ENCODE measurements around the gene PROK1.

The PROK1 gene

DNA sequence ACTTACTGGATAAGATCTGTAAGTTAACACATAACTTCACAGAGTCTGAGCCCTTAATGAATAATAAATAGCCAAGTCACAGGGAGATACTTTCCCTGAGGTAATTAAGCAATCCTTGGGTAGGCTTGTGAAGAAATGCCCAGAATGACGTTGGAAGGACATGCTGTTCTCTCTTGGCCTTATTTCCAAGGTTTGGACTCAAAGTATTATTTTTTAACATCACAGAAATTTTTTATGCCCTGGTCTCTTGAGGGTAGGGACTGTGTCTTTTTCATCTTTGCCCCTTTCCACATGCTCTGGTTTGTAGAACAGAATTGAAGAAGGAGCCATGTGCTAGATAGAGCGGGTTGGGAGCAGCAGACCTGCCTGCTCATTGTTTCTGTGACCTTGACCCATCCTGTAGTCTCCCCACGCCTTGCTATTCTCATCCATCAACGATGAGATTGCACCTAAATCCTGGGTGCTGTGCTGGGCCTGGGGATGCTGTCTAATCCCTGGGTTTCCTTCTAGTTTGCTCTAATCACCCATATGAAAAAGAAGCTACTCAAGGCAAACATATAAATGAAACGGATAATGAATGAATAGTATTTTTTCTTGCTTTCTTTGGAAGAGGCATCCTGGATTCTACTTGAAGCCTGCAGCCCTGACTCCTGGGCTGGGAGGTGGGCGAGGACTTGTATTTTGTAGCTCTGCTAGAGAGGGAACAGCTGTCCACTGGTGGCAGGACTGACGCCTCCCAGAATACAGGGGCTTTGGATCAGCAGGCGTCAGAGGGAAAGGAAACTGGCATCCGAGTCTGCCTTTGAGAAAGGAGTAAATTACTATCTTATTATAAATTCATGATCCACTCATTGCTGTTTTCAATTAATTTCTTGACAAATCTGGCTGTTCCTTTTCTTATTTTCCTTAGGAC lies 26.0 kb upstream of the PROK1 start:
- no peaks in the 10 kb centered on the region for H4K20me1 ChIP-seq (ENCODE audit: insufficient read depth)
- H3K79me2 ChIP-seq (ENCODE audit: insufficient read depth, low read depth): no peaks in the 10 kb centered on the region
- no peak overlapping the region for H3K4me2 ChIP-seq
- TF ChIP-seq, protein P1, sequence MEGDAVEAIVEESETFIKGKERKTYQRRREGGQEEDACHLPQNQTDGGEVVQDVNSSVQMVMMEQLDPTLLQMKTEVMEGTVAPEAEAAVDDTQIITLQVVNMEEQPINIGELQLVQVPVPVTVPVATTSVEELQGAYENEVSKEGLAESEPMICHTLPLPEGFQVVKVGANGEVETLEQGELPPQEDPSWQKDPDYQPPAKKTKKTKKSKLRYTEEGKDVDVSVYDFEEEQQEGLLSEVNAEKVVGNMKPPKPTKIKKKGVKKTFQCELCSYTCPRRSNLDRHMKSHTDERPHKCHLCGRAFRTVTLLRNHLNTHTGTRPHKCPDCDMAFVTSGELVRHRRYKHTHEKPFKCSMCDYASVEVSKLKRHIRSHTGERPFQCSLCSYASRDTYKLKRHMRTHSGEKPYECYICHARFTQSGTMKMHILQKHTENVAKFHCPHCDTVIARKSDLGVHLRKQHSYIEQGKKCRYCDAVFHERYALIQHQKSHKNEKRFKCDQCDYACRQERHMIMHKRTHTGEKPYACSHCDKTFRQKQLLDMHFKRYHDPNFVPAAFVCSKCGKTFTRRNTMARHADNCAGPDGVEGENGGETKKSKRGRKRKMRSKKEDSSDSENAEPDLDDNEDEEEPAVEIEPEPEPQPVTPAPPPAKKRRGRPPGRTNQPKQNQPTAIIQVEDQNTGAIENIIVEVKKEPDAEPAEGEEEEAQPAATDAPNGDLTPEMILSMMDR (conservative IDR thresholded peaks at IDR 0.05; ENCODE audit: low read depth, low read length): no peak
- H3K27me3 ChIP-seq (ENCODE audit: insufficient read depth, low read depth): no peaks in the 10 kb centered on the region
- H3K4me3 ChIP-seq (IDR thresholded peaks at IDR 0.05; ENCODE audit: insufficient read depth, low read depth, low read length): no peak overlapping the region
- H3K27ac ChIP-seq: no peak overlapping the region
- H3K36me3 ChIP-seq (ENCODE audit: insufficient read depth): no peaks in the 10 kb centered on the region
- no peaks in the 10 kb centered on the region for H3K4me1 ChIP-seq (ENCODE audit: low read depth, poor library complexity, severe bottlenecking)
- H2AFZ ChIP-seq (ENCODE audit: low read depth): no peak overlapping the region
- H3K9ac ChIP-seq: no peak overlapping the region

DNA sequence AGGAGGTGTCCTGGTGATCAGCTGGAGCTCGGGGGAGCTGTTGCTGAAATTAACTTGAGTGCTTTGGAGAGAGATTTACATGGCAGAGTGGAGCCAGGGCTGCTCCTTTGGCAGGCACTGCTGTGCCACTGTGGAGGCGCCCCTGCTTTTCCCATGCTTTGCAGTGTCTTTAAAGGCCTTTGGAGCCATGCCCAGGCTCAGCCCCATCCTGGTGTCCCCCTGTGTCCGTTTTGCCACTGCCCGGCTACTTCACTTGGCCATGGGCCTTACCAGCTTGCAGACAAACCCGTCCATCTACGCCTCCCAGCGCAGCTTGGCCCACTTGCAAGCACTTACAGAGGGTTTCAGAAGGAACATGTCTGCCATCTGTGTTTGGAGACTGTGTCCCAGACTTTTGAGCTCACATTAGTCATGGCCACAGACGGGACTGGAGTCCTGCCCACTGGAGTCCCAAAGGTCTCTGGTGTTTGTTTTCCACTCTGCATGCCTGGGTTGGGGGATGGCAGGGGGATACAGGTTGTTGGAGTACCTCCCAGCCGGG lies 25.3 kb upstream of the PROK1 start:
- TF ChIP-seq, protein P1 (conservative IDR thresholded peaks at IDR 0.05; ENCODE audit: low read depth, low read length): no peak
- H4K20me1 ChIP-seq (ENCODE audit: insufficient read depth): no peaks in the 10 kb centered on the region
- H3K27ac ChIP-seq: no peak overlapping the region
- no peaks in the 10 kb centered on the region for H3K27me3 ChIP-seq (ENCODE audit: insufficient read depth, low read depth)
- no peak overlapping the region for H2AFZ ChIP-seq (ENCODE audit: low read depth)
- H3K9ac ChIP-seq: no peak overlapping the region
- no peak overlapping the region for H3K4me2 ChIP-seq
- H3K79me2 ChIP-seq (ENCODE audit: insufficient read depth, low read depth): no peaks in the 10 kb centered on the region
- no peaks in the 10 kb centered on the region for H3K36me3 ChIP-seq (ENCODE audit: insufficient read depth)
- no peak overlapping the region for H3K4me3 ChIP-seq (IDR thresholded peaks at IDR 0.05; ENCODE audit: insufficient read depth, low read depth, low read length)
- no peaks in the 10 kb centered on the region for H3K4me1 ChIP-seq (ENCODE audit: low read depth, poor library complexity, severe bottlenecking)

DNA sequence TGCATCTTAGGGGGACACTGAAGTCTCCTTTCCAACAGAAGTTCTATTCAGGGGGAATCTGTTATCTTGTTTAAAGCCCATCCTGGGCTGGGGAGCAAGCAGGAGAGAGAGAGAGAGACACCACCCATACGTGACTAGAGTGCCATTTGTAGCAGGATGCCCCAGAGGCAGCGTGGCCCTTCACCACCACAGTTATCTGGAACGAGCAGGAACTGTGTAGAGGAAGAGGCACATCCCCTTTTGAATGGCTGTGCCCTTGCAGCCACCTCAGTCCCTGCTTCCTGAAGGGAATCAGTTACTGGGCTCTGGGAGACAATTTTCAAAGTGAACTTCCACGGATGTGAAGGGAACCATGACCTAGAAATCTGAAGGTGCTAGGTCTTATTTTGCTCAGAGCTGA lies 24.1 kb upstream of the PROK1 start:
- Histone ChIP-seq H3K36me3 (ENCODE audit: insufficient read depth) (no peaks in the 10 kb centered on the region), H3K9ac (no peak overlapping the region), H3K27me3 (ENCODE audit: insufficient read depth, low read depth) (no peaks in the 10 kb centered on the region), H3K4me3 (IDR thresholded peaks at IDR 0.05; ENCODE audit: insufficient read depth, low read depth, low read length) (no peak overlapping the region), H3K27ac (no peak overlapping the region), H3K4me1 (ENCODE audit: low read depth, poor library complexity, severe bottlenecking) (no peaks in the 10 kb centered on the region), H2AFZ (ENCODE audit: low read depth) (no peak overlapping the region), H4K20me1 (ENCODE audit: insufficient read depth) (no peaks in the 10 kb centered on the region), H3K79me2 (ENCODE audit: insufficient read depth, low read depth) (no peaks in the 10 kb centered on the region), H3K4me2 (no peak overlapping the region)
- TF ChIP-seq, protein P1 (conservative IDR thresholded peaks at IDR 0.05; ENCODE audit: low read depth, low read length): no peak

DNA sequence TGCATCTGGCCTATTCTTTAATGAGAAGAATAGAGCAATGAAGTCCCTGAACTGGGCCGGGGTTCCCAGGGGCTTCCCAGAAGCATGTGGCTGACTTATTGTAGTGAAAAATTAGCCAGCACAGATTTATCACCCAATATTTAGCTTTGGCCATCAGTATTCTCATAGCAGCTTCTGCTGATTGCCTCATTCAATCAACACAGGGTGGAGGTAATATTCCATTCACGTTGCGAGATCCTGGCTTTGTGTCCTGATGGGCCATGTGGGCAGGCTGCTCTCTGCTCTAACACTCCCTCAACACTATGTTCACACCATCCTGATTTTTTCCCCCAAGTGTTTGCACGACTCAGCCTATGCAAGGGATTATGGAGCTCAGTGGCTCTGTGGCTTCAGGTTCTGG lies 22.0 kb upstream of the PROK1 start:
- no peak overlapping the region for H3K4me3 ChIP-seq (IDR thresholded peaks at IDR 0.05; ENCODE audit: insufficient read depth, low read depth, low read length)
- TF ChIP-seq, protein P1 (conservative IDR thresholded peaks at IDR 0.05; ENCODE audit: low read depth, low read length): no peak
- no peak overlapping the region for H3K9ac ChIP-seq
- no peaks in the 10 kb centered on the region for H3K79me2 ChIP-seq (ENCODE audit: insufficient read depth, low read depth)
- H3K4me1 ChIP-seq (ENCODE audit: low read depth, poor library complexity, severe bottlenecking): peaks cover 4% of the 10 kb centered on the region
- H4K20me1 ChIP-seq (ENCODE audit: insufficient read depth): no peaks in the 10 kb centered on the region
- H3K36me3 ChIP-seq (ENCODE audit: insufficient read depth): no peaks in the 10 kb centered on the region
- no peak overlapping the region for H3K27ac ChIP-seq
- no peaks in the 10 kb centered on the region for H3K27me3 ChIP-seq (ENCODE audit: insufficient read depth, low read depth)
- no peak overlapping the region for H2AFZ ChIP-seq (ENCODE audit: low read depth)
- H3K4me2 ChIP-seq: no peak overlapping the region

Measured in KMS-11 (cell line).